GM19467 (cell line): ENCODE data around the gene ACTR6.
"Not testable (repeated sequence)": the region's sequence is repeated elsewhere in the genome, so short reads cannot be mapped to it uniquely, and the experiment has no call there.

Experiments
- ATAC-seq: cut with Tn5 transposase; IDR thresholded peaks from one replicate; pipeline ENCODE4 v1.9.1; 2021; ENCODE audit warnings: mild to moderate bottlenecking, moderate library complexity; ENCODE audit not compliant: unreplicated experiment

Gene ACTR6

DNA sequence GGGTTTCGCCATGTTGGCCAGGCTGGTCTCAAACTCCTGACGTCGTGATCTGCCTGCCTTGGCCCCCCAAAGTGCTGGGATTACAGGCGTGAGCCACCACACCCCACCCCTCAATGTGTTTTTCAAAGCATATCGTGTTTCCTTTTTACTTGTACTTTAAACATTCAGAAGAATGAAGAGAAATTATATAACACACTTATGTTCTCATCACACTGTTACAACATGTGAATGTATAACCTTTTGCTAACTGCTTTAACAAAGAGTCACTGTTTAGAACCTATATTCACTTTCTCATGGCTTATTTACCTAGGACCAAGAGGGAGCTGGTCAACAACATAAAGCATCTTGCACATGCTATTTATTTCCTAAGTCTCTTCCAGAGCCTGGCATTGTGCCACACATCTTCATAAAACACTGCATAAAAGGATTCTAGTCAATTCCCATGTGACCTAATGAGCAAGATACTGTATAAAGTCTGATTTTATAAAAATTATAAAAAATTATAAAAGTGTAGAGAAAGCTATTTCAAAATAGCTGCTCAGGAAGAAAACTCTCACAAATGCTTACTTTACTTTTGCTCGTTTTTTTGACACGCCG lies 16.0 kb upstream of the ACTR6 start:
- no peak for ATAC-seq

DNA sequence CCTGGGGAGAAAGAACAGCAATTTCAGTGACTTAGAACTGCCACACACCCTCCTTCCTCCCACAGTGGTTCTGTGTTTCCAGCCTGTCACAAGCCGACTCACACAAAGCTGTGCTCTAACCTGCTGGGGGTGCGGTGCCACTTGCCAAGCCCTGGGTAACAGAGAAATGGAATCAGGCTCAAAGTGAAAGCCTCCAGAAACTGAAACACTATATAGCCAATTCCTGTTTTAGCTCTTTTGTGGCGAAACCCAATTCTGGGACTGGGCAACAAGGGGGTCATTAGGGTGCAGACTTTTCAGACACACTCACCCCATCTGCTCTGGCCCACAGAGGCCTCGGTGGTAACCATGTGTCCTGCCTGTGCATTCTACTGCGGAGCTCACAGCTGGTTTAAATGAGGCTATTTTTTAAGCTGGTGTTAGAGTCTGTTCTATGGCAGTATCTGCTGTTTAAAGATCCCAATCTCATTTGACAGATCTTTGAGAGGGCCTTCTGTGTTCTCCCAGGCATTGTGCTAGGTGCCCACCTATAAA lies 15.2 kb upstream of the ACTR6 start:
- ATAC-seq: peak; percentile 84

DNA sequence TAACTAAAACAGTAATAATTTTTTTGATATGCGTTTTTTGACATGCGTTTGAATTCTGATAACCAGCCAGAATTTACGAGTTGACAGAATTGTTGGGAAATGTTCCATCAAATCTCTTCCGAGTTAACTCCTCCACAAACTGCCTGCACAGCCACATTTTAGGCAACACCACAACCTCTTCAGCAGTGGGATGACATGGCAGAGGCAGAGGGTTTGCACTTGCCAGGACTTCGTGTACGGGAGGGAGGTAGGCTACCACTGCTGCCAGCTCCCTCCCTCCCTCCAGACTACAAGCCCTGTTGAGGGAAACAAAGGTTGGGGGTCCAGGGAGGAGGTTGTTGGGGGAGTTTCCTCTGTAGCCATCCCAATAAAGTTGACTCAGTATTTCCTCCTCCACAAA lies 14.5 kb upstream of the ACTR6 start:
- no peak for ATAC-seq

DNA sequence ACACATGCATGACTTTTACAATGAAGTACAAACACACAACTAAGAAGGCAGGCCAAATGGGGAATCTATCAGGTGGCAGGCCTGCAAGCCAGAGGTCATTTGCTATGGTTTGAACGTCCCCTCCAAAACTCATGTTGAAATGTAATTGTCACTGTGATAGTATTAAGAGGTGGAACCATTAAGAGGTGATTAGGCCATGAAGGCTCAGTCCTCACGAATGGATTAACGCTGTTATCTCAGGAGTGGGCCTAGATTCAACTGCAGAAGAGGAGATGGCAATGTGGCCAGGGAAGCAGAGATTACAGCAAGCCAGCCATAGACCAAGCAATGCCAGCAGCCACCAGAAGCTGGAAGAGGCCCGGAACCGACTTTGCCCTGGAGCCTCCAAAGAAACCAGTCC lies 13.5 kb upstream of the ACTR6 start:
- no peak for ATAC-seq

GRCh38 chr12:100187857-100188519 lies 12.6 kb upstream of the ACTR6 start:
- no peak for ATAC-seq

DNA sequence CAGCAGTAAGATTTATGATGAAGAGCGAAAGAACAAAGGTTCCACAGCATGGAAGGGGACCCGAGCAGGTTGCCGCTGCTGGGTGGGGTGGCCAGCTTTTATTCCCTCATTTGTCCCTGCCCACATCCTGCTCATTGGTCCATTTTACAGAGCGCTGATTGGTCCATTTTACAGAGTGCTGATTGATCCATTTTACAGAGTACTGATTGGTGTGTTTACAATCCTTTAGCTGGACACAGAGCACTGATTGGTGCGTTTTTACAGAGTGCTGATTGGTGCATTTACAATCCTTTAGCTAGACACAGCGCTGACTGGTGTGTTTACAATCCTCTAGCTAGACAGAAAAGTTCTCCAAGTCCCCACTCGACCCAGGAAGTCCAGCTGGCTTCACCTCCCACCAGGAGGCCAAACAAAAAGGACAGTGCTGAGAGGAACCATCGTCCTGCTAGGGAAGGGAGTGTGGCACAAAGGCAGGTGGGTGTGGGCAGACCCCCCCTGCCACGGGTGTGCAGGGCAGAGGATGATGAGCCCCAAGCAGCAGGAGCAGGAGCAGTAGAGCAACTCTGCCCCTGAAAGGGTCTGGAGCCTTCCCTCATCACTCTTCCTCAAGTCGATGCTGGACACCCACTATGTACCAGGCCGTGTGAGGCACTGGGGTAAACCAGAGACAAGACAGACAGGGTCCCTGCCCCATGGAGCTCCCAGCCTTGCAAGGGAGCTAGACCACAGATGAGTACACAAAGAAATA lies 11.6 kb upstream of the ACTR6 start:
- not testable (repeated sequence) for ATAC-seq

DNA sequence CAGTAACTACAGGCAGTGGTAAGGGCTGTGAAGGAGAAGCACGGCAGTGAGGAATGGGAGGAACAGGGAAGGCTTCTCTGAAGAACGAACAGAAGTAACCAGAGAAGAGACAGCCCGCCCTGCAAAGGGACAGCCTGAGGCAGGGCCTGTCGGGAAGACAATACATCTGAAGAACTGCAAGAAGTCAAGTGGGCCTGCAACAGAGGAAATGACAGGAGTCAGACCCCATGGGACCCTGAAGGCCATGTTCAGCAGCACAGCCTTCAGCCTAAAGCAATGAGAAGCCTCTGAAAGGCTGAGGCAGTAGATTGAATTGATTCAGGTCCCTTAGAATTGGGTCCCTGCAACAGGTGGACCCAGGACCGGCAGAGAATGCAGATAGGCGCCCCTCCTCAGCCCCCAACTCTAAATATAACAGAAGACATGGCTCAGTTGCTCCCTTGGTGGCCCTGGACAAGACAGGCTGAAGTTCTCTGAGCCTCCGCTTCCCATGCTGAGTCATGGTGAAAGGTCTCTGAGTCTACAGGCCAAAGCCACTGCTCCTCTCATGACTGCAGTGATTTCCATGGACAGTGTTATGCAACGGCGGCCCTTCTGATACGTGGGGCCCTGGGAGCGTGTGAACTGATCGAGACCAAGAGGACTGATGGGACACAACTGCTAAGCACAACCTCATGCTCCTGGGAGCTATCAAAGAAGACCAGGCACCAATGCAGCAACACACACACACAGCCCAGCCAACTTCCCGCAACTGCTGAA lies 10.8 kb upstream of the ACTR6 start:
- no peak for ATAC-seq

GRCh38 chr12:100193085-100193484 lies 7.5 kb upstream of the ACTR6 start:
- ATAC-seq: no peak

DNA sequence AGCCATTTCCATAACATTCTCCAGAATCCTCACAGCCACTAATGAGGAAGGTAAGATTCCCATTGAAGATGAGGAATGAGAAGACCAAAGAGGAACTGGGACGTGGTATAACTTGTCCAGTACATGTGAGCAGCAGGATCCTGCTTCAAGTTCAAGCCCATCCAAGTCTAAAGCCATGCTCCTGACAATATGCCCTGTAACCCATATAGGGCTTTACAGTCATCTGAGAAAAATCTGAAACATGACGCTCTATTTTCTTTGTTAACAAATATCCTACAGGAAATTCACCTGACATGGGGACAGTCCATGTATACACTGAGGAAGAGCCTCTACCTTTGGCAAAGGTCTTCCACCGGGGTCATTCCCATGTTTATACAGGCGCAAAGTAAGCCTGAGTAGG lies 3.1 kb upstream of the ACTR6 start:
- no peak for ATAC-seq

DNA sequence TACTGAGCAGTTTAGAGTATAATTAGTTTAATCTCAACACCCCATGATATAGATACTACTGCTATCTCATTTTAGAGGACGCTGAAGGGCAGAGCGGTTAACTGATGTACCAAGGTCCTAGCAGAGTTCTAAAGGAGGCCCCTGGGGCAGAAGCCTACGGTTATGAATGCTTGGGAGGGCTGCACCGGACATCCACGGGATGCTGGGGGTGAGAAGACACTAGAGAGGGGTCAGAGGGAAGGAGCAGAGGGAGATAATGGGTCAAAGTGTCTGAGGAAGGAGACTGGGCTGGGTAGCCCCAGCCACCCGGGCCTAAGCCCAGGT lies 1.6 kb upstream of the ACTR6 start:
- peak; percentile 3 for ATAC-seq

DNA sequence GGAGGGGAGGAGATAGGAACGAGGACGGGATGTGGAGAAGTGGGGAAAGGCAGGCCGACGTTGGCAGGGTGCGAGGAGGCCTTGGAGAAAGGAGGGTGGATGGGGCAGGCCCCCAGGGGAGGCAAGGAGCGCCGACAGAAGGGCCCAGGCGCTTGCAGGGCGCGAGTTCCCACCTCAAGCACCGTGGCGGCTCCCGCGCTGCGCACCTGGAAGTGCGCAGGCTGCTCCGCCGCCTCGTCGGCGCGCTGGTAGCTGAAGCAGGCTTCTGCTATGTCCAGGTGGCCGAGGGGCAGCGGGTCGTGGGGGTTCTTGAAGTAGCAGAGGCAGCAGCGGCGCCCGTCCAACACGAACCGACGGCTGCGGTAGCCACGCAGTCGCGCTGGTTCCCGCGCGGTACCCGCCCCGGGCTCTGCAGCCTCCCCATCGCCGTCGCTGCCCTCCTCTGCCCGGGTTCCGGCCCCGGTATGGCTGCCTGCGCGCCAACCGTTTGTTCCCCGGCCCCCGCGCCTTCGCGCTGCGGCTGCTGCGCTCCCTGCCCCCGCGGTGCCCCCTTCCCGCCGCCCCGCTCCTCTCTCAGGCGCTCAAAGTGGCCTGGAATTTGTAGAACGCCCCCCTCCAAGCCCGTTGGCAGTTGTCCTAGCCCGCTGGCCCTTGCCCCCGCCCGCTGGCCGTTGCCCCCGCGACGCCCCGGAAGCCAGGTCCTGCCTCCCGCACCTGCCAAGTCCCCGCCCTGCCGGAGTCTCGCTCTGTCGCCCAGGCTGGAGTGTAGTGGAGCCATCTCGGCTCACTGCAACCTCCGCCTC lies 1.1 kb upstream of the ACTR6 start:
- ATAC-seq: peak; percentile 78

DNA sequence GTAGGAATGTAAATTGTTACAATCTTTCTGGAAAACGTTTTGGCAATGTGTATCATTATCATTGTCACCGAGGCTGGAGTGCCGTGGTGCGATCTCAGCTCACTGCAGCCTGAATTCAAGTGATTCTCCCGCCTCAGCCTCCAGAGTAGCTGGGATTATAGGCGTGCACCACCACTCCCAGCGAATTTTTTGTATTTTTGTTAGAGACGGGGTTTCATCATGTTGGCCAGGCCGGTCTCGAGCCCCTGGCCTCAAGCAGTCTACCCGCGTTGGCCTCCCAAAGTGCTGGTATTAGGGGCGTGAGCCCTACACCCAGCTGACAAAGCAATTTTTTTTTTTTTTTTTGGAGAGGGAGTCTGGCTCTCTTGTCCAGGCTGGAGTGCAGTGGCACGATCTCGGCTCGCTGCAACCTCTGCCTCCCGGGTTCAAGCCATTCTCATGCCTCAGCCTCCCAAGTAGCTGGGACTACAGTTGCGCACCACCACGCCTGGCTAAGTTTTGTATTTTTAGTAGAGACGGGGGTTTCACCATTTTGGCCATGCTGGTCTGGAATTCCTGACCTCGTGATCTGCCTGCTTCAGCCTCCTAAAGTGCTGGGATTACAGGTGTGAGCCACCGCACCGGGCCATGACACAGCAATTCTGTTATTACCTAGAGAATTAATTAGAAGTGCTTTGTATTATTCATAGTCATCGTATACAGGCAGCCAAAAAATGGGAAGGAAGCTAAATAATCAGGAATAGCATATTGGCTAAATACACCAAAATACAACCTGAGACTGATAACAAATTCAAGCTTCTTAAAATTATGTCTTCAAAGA lies 1.2 kb downstream of the ACTR6 start:
- no peak for ATAC-seq

- no peak for ATAC-seq
Observed at GRCh38 chr12:100207311-100207710, 6.7 kb downstream of the ACTR6 start.

DNA sequence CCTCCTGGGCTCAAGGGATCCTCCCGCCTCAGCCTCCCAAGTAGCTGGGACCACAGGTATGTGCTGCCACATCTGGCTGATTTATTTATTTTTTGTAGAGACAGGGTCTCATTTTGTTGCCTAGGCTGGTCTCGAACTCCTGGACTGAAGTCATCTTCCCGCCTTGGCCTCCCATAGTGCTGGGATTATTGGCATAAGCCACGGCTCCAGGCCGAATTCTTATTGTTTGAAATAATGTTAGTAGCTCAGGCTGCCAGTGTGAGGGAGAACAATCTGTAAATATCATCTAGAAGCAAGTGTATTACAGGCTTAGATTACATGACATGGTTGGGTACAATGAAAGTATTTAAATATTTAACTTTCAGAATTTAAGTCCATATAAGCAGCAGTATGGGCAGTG lies 8.2 kb downstream of the ACTR6 start:
- no peak for ATAC-seq

- no peak for ATAC-seq
Observed at GRCh38 chr12:100211698-100212097, 11.1 kb downstream of the ACTR6 start.

- ATAC-seq: no peak
Observed at GRCh38 chr12:100213016-100213891, 12.6 kb downstream of the ACTR6 start.

- no peak for ATAC-seq
Observed at GRCh38 chr12:100214518-100214917, 13.9 kb downstream of the ACTR6 start.

DNA sequence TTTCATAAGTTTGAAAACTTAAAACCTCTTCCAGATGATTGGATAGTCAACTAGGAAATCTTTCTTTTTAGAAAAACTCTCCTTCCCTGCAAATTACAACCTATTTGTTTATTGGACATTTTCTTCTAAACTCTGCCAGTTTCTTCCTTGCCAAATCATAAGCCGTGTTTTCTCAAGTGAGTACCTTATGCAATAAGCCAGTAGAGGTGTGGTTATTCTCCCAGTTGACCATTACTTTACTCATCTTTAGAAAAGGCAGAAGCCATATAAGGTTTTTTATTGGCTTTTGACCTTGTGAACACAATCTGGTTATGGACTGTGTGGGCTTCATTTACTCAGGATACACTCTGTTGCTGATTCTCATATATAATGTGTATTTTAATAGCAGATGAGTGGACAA lies 14.6 kb downstream of the ACTR6 start:
- no peak for ATAC-seq

- no peak for ATAC-seq
Observed at GRCh38 chr12:100216337-100216736, 15.7 kb downstream of the ACTR6 start.
